Activated effector memory CD4-positive, alpha-beta T cell treated with anti-CD3 and anti-CD28 coated beads, Interleukin-2, amount 50 U/mL, for 16 hours (primary cell): ENCODE results near the gene PLEKHM1.
A peak's percentile ranks its signal among the peaks of the same experiment; 100 is the strongest.
"Not testable (repeated sequence)": the region's sequence is repeated elsewhere in the genome, so short reads cannot be mapped to it uniquely, and the experiment has no call there.

Source experiments
- DNase-seq: peaks from one replicate; pipeline ENCODE4 v3.0.0-alpha.2; 2020

Gene PLEKHM1

DNA sequence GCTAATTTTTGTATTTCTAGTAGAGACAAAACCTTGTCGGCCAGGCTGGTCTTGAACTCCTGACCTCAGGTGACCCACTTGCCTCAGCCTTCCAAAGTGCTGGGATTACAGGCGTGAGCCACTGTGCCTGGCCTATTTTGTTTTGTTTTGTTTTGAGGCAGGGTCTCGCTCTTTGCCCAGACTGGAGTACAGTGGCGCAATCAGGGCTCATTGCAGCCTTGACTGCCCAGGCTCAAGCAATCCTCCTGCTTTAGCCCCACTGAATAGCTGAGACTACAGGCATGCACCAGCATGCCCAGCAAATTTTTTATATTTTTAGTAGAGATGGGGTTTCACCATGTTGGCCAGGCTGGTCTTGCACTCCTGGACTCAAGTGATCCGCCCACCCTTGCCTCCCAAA lies 30.1 kb downstream of the PLEKHM1 start:
- DNase-seq, result not testable (repeated sequence)

DNA sequence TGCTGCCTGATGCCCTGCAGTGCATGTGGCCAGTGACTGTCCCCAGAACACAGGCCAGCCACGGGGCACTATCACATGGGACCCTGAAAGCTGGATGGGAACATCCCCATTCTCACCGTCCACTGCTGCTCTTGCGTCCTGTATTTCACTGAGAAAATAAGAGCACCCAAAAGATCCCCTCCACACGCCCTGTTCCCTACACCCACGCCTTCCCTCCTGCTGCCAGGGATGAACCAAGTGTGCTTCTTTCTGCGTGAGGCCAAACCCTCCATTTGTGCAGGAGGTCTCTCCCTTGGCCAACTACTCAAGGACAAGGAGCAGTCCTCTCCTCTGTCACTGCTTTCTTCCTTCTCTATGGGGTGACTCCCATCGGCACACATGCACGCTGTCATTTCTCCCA lies 36.2 kb downstream of the PLEKHM1 start:
- DNase-seq, result not testable (repeated sequence)

DNA sequence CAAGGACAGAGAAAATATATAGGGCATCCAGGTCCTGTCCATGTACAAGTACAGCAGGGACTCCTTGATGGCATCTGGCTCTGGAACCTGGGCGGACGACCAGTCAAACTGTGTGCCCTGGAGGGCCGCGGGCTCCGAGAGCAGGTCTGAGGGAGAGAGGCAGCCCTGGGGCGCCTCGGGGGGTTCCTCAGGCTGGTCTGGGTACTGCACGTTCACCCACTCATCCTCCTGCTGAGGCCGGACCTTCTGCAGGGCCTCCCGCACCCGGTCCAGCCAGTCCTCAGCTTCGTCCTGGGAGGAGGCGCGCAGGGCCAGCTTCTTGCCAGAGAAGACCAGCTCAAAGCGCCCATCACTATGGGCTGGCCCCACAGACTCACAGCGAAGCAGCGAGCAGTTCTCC lies 36.8 kb downstream of the PLEKHM1 start:
- DNase-seq, result not testable (repeated sequence)

DNA sequence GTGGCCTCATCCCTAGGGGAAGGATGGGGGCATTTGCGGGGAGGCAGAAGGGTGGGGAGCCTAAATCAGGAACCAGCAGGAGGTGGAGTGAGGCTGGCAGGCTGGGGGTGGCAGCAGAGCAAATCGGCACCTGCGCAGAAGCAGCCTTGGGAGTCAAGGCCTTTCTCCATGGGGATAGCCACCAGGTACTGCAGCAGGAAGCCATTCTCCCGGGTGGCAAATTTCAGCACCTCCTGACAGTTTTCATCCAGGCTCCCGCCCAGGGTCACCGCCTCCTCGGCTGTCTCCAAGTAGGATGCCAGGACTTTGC lies 37.3 kb downstream of the PLEKHM1 start:
- not testable (repeated sequence) for DNase-seq

DNA sequence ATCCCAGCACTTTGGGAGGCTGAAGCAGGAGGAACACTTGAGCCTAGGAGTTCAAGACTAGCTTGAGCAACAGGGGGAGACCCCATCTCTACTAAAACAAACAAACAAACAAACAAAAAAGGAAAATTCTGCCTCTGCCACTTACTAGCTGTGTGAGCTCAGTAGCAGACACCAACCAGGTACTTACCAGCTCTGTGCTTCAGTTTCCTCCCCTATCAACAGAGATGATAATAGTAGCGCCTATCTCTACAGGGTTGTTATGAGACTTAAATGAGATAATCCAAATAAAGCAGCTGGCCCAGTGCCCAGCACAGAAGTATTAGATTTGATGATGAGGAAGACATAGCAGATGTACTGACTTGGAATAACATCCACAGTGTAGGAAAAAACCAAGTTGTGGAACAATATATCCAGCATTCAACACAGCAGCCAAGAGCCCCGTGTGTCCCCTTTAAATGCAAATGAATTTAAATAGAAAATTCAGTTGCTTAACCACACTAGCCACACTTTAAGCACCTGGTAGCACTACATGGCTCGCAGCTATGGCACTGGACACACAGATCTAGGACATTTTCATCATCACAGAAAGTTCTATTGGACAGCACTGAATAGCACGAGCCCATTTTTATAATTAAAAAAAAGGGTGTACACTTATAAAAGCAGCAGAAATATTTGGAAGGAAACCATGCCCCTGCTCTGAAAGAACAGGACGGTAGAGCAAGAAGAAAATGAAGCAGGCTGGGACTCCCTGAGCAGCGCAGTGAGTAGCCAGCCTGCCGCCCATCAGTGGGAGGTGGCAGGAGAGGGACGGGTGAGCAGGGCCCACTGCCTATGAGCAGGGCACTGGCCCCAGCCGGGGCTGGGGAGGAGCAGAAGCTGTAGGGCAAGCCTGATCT lies 37.9 kb downstream of the PLEKHM1 start:
- not testable (repeated sequence) for DNase-seq

DNA sequence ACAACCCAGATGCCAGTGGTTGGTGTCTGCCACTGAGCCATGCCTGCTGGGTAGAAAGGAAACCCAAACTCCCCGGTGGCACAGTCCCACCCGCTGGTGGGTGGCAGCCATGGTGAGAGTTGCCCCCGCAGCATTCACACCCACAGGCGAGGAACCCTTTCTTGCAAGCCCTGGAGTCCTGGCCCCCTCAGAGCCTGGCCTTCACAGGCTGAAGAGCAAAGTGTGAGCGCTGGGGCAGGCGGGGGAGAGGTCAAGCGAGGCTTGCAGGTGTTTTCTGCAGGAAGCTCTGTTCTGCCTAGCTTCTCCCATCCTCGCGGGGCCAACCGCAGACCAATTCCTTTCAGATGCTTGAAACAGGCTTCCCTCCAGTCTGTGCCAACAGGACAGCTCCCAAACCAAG lies 38.9 kb downstream of the PLEKHM1 start:
- DNase-seq, result peak; percentile 6

DNA sequence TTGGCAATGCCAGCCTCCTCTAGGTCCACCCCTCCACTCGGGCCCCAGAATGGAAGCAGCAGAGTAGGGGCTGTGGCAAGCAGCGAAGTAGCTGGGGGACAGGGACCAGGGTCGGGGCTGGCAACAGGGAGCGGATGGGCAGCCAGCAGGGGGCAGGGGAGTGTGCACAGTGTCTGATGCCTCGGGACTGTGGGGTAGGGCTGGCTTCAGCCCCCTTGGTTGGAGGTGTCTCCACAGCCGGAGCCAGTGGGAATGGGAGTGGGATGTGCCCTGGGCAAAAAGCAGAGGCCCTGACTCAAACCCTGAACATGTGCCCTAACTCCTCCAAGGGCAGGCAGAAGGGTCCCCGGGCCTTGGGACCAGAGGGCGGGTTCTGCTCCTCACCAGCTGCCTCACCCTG lies 39.4 kb downstream of the PLEKHM1 start:
- peak; percentile 60 for DNase-seq

DNA sequence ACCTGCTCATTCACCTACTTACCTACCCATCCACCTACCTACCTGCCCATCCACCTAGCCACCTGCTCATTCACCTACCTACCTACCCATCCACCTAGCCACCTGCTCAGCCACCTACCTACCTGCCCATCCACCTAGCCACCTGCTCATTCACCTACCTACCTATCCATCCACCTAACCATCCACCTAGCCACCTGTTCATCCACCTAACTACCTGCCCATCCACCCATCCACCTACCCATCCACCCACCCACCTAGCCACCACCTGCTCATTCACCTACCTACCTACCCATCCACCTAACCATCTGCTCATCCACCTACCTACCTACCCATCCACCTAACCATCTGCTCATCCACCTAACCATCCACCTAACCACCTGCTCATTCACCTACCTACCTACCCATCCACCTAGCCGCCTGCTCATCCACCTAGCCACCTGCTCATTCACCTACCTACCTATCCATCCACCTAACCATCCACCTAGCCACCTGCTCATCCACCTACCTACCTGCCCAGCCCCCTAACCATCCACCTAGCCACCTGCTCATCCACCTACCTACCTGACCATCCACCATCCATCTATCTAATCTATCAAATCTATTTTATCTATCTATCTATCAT lies 40.7 kb downstream of the PLEKHM1 start:
- DNase-seq, result not testable (repeated sequence)

DNA sequence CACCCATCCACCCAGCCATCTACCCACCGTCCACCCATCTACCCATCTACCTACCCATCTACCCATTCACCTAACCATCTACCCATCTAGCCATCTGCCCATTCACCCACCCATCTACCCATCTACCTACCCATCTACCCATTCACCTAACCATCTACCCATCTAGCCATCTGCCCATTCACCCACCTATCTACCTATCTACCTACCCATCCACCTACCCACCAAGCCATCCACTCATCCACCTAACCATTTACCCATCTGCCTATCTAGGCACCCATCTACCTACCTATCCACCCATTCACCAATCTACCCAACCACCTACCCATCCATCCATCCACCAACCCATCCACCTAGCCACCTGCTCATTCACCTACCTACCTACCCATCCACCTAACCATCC lies 41.3 kb downstream of the PLEKHM1 start:
- not testable (repeated sequence) for DNase-seq

DNA sequence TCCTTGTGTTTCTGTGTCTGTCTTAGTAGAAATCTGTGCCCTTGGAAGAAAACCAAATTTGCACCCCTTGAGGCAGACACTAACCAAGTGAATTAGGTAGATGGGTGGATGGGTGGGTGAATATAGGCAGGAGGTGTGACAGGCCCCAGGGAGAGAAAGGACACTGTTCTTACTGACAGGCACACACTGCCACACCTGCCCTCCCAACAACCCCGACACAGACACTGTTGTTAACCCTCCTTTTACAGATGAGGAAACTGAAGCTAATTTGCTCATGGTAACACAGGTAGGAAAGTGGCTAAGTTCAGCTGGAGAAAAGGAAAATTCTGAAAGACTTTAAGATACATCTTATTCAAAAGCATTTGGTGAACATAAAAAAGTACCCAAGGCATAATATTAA lies 42.0 kb downstream of the PLEKHM1 start:
- DNase-seq, result not testable (repeated sequence)

DNA sequence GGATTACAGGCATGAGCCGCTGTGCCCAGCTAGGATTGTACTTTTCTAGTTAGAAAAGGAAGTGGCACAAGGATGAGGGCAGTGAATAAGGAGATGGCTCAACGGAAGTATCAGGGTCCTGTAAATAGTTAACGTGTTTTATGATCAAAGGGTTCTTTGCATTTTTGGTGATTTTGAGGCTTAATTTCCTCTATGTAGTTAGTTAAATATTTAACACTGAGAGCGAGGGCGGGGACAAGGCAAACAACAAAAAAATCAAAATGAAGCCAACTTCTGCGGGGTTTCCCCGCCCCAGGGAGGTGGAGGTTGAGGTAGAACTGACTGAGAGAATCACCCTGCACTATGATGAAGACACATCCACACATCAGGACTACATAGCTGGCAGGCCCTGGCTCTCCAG lies 42.5 kb downstream of the PLEKHM1 start:
- DNase-seq, result peak; percentile 60

DNA sequence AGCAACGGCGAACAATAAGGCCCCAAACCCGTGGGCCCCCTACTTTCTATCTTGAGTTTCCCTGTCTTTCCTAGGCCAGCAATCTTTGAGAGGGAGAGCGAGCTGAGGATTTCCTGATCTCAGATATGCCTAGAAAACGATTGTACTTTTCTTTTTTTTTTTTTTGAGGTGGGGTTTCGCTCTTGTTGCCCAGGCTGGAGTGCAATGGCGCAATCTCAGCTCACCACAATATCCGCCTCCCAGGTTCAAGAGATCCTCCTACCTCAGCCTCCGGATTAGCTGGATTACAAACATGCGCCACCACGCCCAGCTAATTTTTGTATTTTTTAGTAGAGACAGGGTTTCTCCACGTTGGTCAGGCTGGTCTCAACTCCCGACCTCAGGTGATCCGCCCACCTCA lies 42.9 kb downstream of the PLEKHM1 start:
- DNase-seq, result peak; percentile 5

DNA sequence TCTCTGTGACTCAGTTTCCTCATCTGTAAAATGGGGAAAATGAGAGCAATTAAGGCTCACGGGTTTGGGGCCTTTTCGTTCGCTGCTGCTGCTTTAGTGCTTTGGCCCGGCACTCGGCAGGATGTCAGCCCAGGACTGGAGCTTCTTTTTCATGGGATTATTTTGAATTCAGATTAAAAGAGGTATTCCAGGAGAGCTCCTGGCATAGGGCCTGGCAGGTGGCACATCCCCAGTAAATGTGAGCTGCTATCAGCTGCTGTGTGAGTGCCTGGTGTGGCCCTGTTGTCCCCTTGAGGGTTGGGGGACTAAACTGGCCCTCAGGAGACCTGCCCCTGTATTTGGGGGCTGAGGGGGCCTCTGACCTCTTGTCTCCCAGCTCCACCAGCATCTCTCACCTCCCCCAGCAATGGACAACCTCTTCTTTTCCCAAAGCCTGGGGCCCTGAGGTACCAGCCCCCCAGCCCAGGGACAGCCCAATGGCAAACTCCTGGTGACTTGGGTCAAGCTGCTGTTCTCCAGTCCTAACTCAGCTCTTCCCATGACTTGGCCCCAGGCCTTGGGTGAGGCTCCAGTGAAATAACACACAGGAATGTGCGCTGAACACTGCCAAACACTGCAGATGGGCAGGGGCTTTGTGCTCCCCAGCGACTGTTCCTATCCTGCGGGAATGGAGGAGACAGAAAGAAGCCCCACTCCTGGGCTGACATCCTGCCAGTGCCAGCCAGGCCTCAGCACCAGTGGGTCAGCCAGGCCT lies 43.5 kb downstream of the PLEKHM1 start:
- DNase-seq, result not testable (repeated sequence)

DNA sequence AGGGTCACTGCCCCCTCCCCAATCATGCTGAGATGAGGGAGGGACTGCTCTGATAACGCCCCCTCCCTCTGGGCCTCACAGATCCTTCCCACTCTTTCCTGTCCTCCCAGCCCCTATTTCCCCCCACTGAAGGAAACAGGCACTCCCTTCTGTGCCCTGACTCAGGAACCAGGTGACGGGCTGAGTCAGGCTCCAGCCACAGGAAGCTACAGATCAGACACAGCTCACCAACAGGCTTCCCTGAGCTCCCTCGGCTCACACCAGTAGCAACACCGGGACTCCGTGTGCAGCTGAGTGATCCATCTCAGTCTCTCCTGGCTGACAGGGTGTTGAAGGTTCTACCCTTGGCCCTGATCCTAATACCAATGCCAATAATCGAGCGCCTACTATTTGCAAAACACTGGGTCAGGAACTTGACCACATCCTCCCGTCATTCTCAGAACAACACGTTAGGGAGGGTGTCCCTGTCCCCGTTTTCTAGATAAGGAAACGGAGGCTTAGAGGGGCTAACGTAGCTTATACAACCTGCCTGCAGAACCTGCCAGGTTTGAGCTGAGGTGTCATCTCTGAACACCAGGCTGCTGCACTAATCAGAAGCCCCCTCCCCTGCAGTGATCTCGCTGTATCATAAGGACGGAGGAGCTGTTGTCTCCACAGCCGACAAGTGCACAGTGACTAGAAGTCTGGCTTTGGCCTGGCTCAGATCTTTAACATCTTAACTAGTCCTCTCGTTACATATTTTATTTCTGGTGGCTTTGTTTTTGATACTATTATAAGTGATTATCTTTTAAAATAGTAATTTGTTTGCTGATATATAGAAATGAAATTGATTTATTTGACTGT lies 44.4 kb downstream of the PLEKHM1 start:
- DNase-seq, result peak; percentile 75

DNA sequence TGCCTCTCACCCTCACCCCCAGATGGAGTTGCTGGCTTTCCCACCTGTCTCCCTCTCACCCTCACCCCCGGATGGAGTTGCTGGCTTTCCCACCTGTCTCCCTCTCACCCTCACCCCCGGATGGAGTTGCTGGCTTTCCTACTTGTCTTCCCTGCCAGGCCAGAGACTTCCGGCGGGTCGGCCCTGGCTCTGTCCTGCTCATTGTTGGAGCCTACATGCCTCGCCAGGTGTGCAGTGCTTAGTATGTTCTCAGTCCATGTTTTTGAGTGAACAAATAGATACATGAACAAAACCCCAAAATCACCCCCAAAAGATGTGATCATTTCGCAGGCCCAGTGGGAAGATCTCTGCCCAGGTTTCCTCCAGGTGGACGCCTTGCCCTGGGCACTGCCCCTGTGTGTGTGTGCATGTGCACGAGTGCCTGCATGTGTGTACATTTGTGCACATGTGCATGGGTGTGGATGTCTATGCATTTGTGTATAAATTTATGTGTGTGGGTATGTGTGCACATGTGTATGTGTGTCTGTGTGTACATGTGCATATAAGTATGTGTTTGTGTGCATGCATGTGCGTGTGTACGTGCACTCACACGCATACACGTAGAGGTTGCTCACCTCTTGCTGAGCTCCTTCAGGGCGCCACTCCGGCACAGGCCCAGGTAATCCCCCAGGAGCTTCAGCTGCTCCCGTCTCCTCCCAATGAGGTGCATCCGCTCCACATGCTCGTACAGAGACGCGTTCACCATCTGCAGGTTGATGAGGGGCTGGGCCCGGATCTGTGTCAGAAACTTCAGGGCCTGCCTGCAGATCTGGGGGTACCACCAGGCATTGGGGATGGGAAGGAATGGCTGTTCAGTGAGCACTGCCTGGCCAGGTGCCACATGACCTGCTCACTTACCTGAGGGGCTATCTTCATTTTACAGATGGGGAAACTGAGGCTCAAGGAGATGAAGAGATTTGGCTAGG lies 45.4 kb downstream of the PLEKHM1 start:
- DNase-seq, result peak; percentile 55

DNA sequence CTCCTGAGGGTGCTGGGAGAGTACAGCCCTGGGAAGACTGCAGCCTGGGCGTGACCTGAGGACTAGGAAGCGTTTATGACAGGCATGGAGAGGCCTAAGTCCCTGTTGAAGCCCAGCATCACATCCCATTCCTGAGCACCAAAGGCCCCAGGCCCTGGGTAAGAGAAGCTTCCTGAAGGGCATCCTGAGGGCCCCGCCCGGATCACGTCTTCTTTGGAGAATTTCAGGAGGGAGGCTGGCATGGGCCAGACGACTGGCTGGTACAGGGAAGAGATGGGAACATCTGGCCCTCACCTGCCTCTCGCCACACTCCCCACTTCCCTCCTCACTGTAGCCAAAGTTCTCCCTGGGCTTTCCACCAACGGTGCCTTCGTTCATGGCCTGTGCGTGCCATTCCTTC lies 46.2 kb downstream of the PLEKHM1 start:
- not testable (repeated sequence) for DNase-seq

DNA sequence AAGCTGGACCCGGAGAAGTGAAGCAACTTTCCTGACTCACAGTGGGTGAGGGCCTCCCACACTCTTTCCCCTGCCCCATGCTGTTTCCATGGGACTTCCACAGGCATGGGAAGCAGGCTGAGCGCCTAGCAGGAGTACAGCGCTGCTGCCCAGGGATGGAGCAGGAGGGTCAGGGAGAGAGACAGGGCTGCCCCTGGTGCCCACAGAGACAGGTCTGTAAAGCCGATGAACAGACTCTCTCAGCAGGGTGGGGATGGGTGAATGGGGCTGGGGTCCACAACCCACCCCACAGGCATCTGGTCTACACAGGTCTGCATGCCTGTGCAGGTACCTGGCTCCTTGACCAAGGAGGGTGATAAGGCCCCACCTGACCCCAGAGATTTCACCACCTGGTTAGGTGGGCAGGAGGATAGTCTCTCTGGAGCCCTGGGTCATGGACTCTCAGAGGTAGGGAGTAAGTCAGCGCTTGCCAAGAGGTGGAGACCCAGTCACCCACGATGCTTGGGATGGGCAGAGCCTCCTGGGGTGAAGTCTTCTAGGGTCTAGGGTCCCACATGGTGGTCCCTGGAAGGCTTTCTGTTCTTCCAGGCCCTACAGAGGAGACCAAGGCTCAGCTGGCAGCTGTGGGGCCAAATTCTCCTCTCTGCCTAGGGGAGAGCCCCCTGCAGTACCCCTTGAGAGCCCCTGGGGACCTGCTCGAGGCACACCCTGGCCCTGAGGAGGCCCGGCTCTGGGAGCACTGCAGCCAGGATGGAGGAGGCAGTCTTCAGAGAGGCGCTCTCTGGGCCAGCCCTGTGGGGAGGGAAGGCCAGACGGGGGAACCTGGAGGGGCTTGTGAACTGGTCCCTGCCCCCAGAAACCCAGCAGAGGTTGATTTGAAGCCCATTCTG lies 46.9 kb downstream of the PLEKHM1 start:
- DNase-seq, result peak; percentile 53

DNA sequence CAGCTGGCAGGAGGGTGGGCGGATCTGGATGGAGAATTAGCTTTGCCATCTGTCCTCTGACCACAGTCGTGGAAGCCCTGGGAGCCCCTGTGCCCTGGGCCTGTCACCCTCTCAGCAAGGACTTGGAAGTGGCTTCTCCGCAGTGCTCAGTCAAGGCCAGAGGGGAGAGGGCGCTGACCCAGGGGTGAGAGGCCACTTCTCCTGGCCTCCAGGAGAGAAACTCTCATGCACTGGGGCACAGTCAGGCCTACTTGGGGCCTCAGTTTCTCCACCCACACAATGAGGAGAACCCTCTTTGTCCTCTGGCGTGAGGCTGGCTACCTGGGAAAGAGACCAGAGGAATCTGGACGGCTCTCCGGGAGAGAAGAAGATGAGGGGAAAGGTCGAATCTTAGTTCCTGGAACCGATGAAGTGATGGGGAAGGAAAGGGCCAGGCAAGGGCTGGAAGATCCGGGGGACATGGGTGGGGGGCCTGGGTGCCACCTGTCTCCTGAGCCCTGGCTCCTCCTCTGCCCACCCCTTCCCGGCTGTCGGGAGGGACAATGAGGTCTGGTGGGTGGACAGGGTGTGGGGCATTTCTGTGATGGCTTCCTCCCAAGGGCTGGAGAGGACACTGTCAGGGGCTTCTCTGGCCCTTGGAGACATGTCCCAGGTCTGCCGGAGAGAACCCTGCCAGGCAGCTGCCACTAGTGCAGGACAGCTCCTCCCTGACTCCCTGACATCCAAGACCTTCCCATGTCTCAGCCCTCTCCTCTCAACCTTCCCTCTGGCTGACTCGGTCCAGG lies 48.8 kb downstream of the PLEKHM1 start:
- DNase-seq, result no peak

DNA sequence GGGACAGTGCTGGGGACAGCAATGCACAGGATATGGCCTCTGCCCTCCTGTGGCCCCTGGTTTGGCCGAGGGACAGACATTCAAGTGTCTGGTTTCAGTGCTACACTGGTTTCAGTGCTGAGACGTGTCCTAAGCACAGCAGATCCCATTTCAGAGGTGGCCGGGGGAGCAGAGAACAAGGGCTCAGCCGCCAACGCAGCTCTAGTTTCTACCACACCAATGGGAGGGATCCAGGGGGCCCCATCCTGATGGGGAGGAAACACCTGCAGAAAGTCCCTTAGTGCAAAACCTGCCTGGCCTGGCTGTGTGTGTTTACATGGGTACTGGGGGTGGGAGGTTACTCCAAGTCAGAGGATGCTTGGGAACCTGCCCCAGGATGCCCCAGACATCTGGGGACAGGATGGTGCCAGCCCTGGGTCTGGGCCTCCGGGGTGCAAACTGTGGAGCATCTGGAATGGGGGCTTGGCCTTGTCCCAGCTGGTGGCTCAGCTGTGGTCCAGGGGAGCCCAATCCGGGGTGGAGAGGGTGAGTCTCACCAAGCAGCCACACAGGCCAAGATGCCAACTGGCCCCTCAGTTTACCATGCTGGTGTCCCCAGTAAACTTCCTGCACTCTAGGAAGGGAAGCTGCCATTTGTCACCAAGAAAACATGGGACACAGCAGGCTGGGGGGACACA lies 49.5 kb downstream of the PLEKHM1 start:
- peak; percentile 64 for DNase-seq
